IMR-90 (cell line): ENCODE results near the gene TMED8. TPM values are rescaled to one million over a fixed set of nuclear protein-coding genes. Genes with fewer than 3 reads are reported as not detected.

ENCODE experiments used
- ATAC-seq: fragments of 200-7000 bp; cut with Tn5 transposase; 2 replicates; pipeline ENCODE4 v1.9.1; 2020; ENCODE audit warnings: low read depth, mild to moderate bottlenecking, moderate library complexity
- BruUV-seq: library from RNA; stranded (reverse); fragments of 400-500 nt; replicated peaks from 2 replicates; lab custom pipeline; 2021; lab: Mats Ljungman, UMichigan
- CTCF ChIA-PET: fragments of 300-600 bp; formaldehyde crosslinking; extraction: SDS; loops from one replicate; lab custom pipeline; 2021; ENCODE audit warnings: antibody characterized with exemption; lab: Yijun Ruan, JAX
- POLR2A ChIA-PET: fragments of 300-600 bp; sonication (Branson Sonifier 250); formaldehyde crosslinking; loops from one replicate; lab custom pipeline; 2022; ENCODE audit warnings: antibody characterized with exemption; ENCODE audit not compliant: unreplicated experiment; lab: Charles Lee
- DNase-seq: peaks from one replicate; pipeline ENCODE4 v3.0.0; 2013
- H2AFZ ChIP-seq: replicated peaks from 2 replicates; pipeline ENCODE3; 2013; ENCODE audit warnings: low read length, mild to moderate bottlenecking; ENCODE audit not compliant: poor library complexity
- H2AK5ac ChIP-seq: 2 replicates; pipeline ENCODE4 v1.6.1; 2013; ENCODE audit warnings: low read depth, low read length, inconsistent platforms
- H2AK9ac ChIP-seq: replicated peaks from 2 replicates; pipeline ENCODE3; 2013; ENCODE audit warnings: mild to moderate bottlenecking, low read depth, low read length, moderate library complexity; ENCODE audit not compliant: poor library complexity
- H2BK120ac ChIP-seq: 2 replicates; pipeline ENCODE4 v1.6.1; 2013; ENCODE audit warnings: low read depth, low read length, inconsistent platforms
- H2BK15ac ChIP-seq: 3 replicates; pipeline ENCODE4 v1.6.1; 2013; ENCODE audit warnings: low read depth, low read length, inconsistent platforms
- H2BK20ac ChIP-seq: 2 replicates; pipeline ENCODE4 v1.6.1; 2013; ENCODE audit warnings: low read depth, mild to moderate bottlenecking, inconsistent platforms, low read length, moderate library complexity
- H2BK5ac ChIP-seq: 2 replicates; pipeline ENCODE4 v1.6.1; 2013; ENCODE audit warnings: mild to moderate bottlenecking, low read depth, low read length, inconsistent platforms; ENCODE audit not compliant: poor library complexity, severe bottlenecking
- H3K14ac ChIP-seq: replicated peaks from 2 replicates; pipeline ENCODE4 v1.6.1; 2013; ENCODE audit warnings: low read depth, low read length, inconsistent platforms
- H3K18ac ChIP-seq: 2 replicates; pipeline ENCODE4 v1.6.1; 2013; ENCODE audit warnings: low read depth, low read length, control low read depth
- H3K23ac ChIP-seq: 2 replicates; pipeline ENCODE4 v1.6.1; 2013; ENCODE audit warnings: low read depth, low read length, inconsistent platforms
- H3K27ac ChIP-seq: 2 replicates; pipeline ENCODE4 v1.5.1; 2013; ENCODE audit warnings: mild to moderate bottlenecking, control low read depth, low read length; ENCODE audit not compliant: insufficient read depth
- H3K27me3 ChIP-seq: 2 replicates; pipeline ENCODE4 v1.6.1; 2013; ENCODE audit warnings: low read length; ENCODE audit not compliant: control insufficient read depth, insufficient read depth
- H3K36me3 ChIP-seq: 2 replicates; pipeline ENCODE4 v1.6.1; 2013; ENCODE audit warnings: low read length, mixed read lengths; ENCODE audit not compliant: control insufficient read depth, insufficient read depth
- H3K4ac ChIP-seq: 2 replicates; pipeline ENCODE4 v1.6.1; 2013; ENCODE audit warnings: low read depth, low read length, inconsistent platforms
- H3K4me1 ChIP-seq: 2 replicates; pipeline ENCODE4 v1.6.1; 2013; ENCODE audit warnings: low read length, mixed read lengths; ENCODE audit not compliant: control insufficient read depth, insufficient read depth
- H3K4me2 ChIP-seq: 2 replicates; pipeline ENCODE4 v1.6.1; 2013; ENCODE audit warnings: low read depth, mild to moderate bottlenecking, control low read depth, low read length, moderate library complexity
- H3K4me3 ChIP-seq: 2 replicates; pipeline ENCODE4 v1.5.1; 2013; ENCODE audit warnings: low read depth, mild to moderate bottlenecking, control low read depth, low read length, moderate library complexity; ENCODE audit not compliant: insufficient read depth
- H3K56ac ChIP-seq: 2 replicates; pipeline ENCODE4 v1.6.1; 2013; ENCODE audit warnings: low read length, inconsistent platforms; ENCODE audit not compliant: insufficient read depth; ENCODE audit errors: extremely low read depth
- H3K79me1 ChIP-seq, 2 experiments: 2 replicates each; pipeline ENCODE4 v1.6.1; 2013; ENCODE audit warnings: low read length in 2 of 2, inconsistent platforms in 1 of 2, low read depth in 1 of 2
- H3K9ac ChIP-seq: 2 replicates; pipeline ENCODE4 v1.6.1; 2013; ENCODE audit warnings: low read depth, low read length, control low read depth
- H3K9me1 ChIP-seq: 2 replicates; pipeline ENCODE4 v1.6.1; 2013; ENCODE audit warnings: low read length, inconsistent platforms; ENCODE audit not compliant: insufficient read depth
- H3K9me3 ChIP-seq: 2 replicates; pipeline ENCODE4 v1.6.1; 2013; ENCODE audit warnings: low read length; ENCODE audit not compliant: control insufficient read depth, insufficient read depth
- H4K20me1 ChIP-seq: 2 replicates; pipeline ENCODE4 v1.6.1; 2013; ENCODE audit warnings: low read length, inconsistent platforms; ENCODE audit not compliant: insufficient read depth
- H4K5ac ChIP-seq: 2 replicates; pipeline ENCODE4 v1.6.1; 2013; ENCODE audit warnings: mild to moderate bottlenecking, low read depth, low read length, control low read depth
- H4K8ac ChIP-seq, 2 experiments: 2 replicates each; pipeline ENCODE4 v1.6.1; 2013; ENCODE audit warnings: low read depth in 2 of 2, low read length in 2 of 2, control low read depth in 1 of 2, inconsistent platforms in 1 of 2
- H4K91ac ChIP-seq: 2 replicates; pipeline ENCODE4 v1.6.1; 2013; ENCODE audit warnings: low read depth, low read length, inconsistent platforms; ENCODE audit not compliant: insufficient read depth
- BHLHE40 ChIP-seq: fragments of 150-350 bp; IDR thresholded peaks from 2 replicates; pipeline ENCODE4 v1.6.1; 2016; ENCODE audit warnings: mild to moderate bottlenecking, low read depth, low read length
- CEBPB ChIP-seq: IDR thresholded peaks from 2 replicates; pipeline ENCODE4 v1.6.1; 2012; ENCODE audit warnings: low read depth, low read length, improper control_type of control experiment
- CHD1 ChIP-seq: IDR thresholded peaks from 2 replicates; pipeline ENCODE4 v1.6.1; 2012; ENCODE audit warnings: low read depth, low read length, improper control_type of control experiment
- CTCF ChIP-seq: conservative IDR thresholded peaks from 2 replicates; pipeline ENCODE4 v1.5.1; 2012; ENCODE audit warnings: mild to moderate bottlenecking, low read depth, low read length, improper control_type of control experiment
- ELK1 ChIP-seq: fragments of 150-350 bp; IDR thresholded peaks from 2 replicates; pipeline ENCODE4 v1.6.1; 2016; ENCODE audit warnings: low read depth, mild to moderate bottlenecking, low read length, moderate library complexity, borderline replicate concordance
- FOS ChIP-seq: fragments of 150-350 bp; IDR thresholded peaks from 2 replicates; pipeline ENCODE4 v1.6.1; 2016; ENCODE audit warnings: low read depth, low read length
- MAFK ChIP-seq: IDR thresholded peaks from 2 replicates; pipeline ENCODE4 v1.6.1; 2012; ENCODE audit warnings: low read depth, low read length, improper control_type of control experiment
- MAZ ChIP-seq: IDR thresholded peaks from 2 replicates; pipeline ENCODE4 v1.6.1; 2012; ENCODE audit warnings: low read depth, mild to moderate bottlenecking, low read length, improper control_type of control experiment, moderate library complexity, borderline replicate concordance
- MXI1 ChIP-seq: IDR thresholded peaks from 2 replicates; pipeline ENCODE4 v1.6.1; 2012; ENCODE audit warnings: low read depth, mild to moderate bottlenecking, low read length, moderate library complexity, borderline replicate concordance
- NFE2L2 ChIP-seq: fragments of 150-350 bp; IDR thresholded peaks from 2 replicates; pipeline ENCODE4 v1.6.1; 2016; ENCODE audit warnings: low read depth, mild to moderate bottlenecking, low read length
- POLR2A ChIP-seq: IDR thresholded peaks from 2 replicates; pipeline ENCODE4 v1.6.1; 2012; ENCODE audit warnings: mild to moderate bottlenecking, low read depth, low read length
- RAD21 ChIP-seq: IDR thresholded peaks from 2 replicates; pipeline ENCODE4 v1.6.1; 2012; ENCODE audit warnings: low read length, improper control_type of control experiment
- RCOR1 ChIP-seq: IDR thresholded peaks from 2 replicates; pipeline ENCODE4 v1.6.1; 2012; ENCODE audit warnings: mild to moderate bottlenecking, low read length, improper control_type of control experiment; ENCODE audit not compliant: insufficient replicate concordance
- RFX5 ChIP-seq: IDR thresholded peaks from 2 replicates; pipeline ENCODE4 v1.8.0; 2012; ENCODE audit warnings: low read depth, mild to moderate bottlenecking, low read length, moderate library complexity
- SMC3 ChIP-seq: fragments of 150-350 bp; IDR thresholded peaks from 2 replicates; pipeline ENCODE4 v1.6.1; 2016; ENCODE audit warnings: low read depth, mild to moderate bottlenecking, antibody characterized with exemption, low read length, moderate library complexity
- USF2 ChIP-seq: fragments of 150-350 bp; IDR thresholded peaks from 2 replicates; pipeline ENCODE4 v1.6.1; 2017; ENCODE audit warnings: mild to moderate bottlenecking, antibody characterized with exemption, low read length, low read depth
- WGBS, 2 experiments: methylation state at CpG; one replicate each; pipeline versions ENCODE4 v1.1.5 to v1.1.7; 2013; ENCODE audit warnings: missing lambda C conversion rate in 2 of 2; ENCODE audit not compliant: insufficient read length in 1 of 2; ENCODE audit errors: extremely low coverage in 2 of 2; 5-methylcytosine and 5-hydroxymethylcytosine counted together
- dilution Hi-C: fragments of 300-500 bp; cut with HindIII; formaldehyde crosslinking; loops from one replicate; pipeline ENCODE4 v1.14.3; 2018; ENCODE audit warnings: low sequenced_read_pairs; ENCODE audit not compliant: unreplicated experiment
- in situ Hi-C: fragments of 300-500 bp; cut with MboI; formaldehyde crosslinking; loops from 3 replicates; pipeline ENCODE4 v1.14.3; 2019; ENCODE audit warnings: low sequenced_read_pairs, inconsistent platforms, mixed read lengths
- intact Hi-C: fragments of 100-400 bp; cut with micrococcal nuclease; formaldehyde crosslinking; loops from 2 replicates; pipeline ENCODE4 v1.10.0; 2022
- polyA plus RNA-seq, 3 experiments: library from polyadenylated mRNA; depleted of rRNA; stranded (reverse); fragments of >200 nt; gene quantifications; 2 replicates each; pipeline ENCODE4 v1.2.3, GENCODE V29; 2012; ENCODE audit warnings: low replicate concordance in 1 of 3
- total RNA-seq: library from RNA; depleted of rRNA; stranded (reverse); fragments of >200 nt; gene quantifications from 2 replicates; pipeline ENCODE4 v1.2.3, GENCODE V29; 2012

The TMED8 gene
- total and polyA plus RNA-seq, 2 of the 4 experiments (the other 2 are of a cell fraction): 2.2 to 5.0 TPM

- H4K91ac ChIP-seq: no peak overlapping the region
- peaks cover 20% of the 10 kb centered on the region for H3K36me3 ChIP-seq
- WGBS, 2 experiments: no CpG with 5 or more reads among the region's 5 CpGs
- no peaks in the 10 kb centered on the region for H3K9me3 ChIP-seq
- no peaks in the 10 kb centered on the region for H3K4me1 ChIP-seq
- dilution Hi-C loops (no loop called here), intact Hi-C loops (no loop called here), in situ Hi-C loops (no loop called here)
- no peak overlapping the region for H2AK9ac ChIP-seq
- H3K56ac ChIP-seq: no peak overlapping the region
- no peak overlapping the region for H4K8ac ChIP-seq
- no peak overlapping the region for H3K23ac ChIP-seq
- no peak overlapping the region for H2BK15ac ChIP-seq
- no peak overlapping the region for H2AFZ ChIP-seq
- H3K27me3 ChIP-seq: no peaks in the 10 kb centered on the region
- no TSS peak for BruUV-seq
- no peak overlapping the region for H2BK20ac ChIP-seq
- no peak overlapping the region for H3K4me3 ChIP-seq
- no peak overlapping the region for H3K14ac ChIP-seq
- no peak for ATAC-seq
- no peak overlapping the region for H2AK5ac ChIP-seq
- no peak overlapping the region for H2BK5ac ChIP-seq
- no peak overlapping the region for H3K4me2 ChIP-seq
- H3K18ac ChIP-seq: no peak overlapping the region
- no peak overlapping the region for H3K27ac ChIP-seq
- no peak for DNase-seq
- no peaks in the 10 kb centered on the region for H3K79me1 ChIP-seq
- H4K5ac ChIP-seq: no peak overlapping the region
- ChIA-PET CTCF (no interaction called here), POLR2A (no interaction called here)
- no peak overlapping the region for H3K4ac ChIP-seq
- H3K9ac ChIP-seq: no peak overlapping the region
- H4K20me1 ChIP-seq: no peaks in the 10 kb centered on the region
- H2BK120ac ChIP-seq: no peak overlapping the region
- no peaks in the 10 kb centered on the region; the same call in 1 of the 2 replicates for H3K9me1 ChIP-seq
- TF ChIP-seq USF2: no peak
- no peak for TF ChIP-seq FOS
- TF ChIP-seq CTCF: no peak
- TF ChIP-seq MXI1: no peak
- TF ChIP-seq SMC3: no peak
- no peak for TF ChIP-seq MAFK
- TF ChIP-seq RAD21: no peak
- no peak for TF ChIP-seq CHD1
- no peak for TF ChIP-seq RFX5
- TF ChIP-seq ELK1: no peak
- TF ChIP-seq RCOR1: no peak
- no peak for TF ChIP-seq CEBPB
- no peak for TF ChIP-seq NFE2L2
- no peak for TF ChIP-seq BHLHE40
- TF ChIP-seq MAZ: no peak
- TF ChIP-seq POLR2A: no peak
Observed at GRCh38 chr14:77286576-77286975, 90.3 kb downstream of the TMED8 start.
